Measurements from ENCODE around the gene AFF3.

DNA sequence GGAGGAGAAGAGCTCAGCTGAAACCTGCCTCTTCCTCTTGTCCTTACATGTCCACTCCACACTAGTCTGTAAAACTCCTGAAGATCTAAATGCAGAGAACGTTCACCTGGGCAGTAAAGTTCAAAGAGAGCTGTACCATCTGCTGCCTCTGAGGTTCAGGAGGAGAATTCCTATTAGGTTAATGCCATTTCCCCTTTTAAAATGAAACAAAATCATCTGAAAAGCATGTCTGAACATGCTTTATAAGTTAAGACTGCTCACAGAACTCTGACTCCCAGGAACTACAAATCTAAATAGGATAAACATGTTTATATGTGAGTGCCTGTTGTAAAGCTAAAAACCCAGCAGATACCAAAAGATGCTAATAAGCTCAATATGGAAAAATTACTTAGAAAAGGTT is 164.4 kb downstream of the AFF3 start:
- TF ChIP-seq, protein P1, sequence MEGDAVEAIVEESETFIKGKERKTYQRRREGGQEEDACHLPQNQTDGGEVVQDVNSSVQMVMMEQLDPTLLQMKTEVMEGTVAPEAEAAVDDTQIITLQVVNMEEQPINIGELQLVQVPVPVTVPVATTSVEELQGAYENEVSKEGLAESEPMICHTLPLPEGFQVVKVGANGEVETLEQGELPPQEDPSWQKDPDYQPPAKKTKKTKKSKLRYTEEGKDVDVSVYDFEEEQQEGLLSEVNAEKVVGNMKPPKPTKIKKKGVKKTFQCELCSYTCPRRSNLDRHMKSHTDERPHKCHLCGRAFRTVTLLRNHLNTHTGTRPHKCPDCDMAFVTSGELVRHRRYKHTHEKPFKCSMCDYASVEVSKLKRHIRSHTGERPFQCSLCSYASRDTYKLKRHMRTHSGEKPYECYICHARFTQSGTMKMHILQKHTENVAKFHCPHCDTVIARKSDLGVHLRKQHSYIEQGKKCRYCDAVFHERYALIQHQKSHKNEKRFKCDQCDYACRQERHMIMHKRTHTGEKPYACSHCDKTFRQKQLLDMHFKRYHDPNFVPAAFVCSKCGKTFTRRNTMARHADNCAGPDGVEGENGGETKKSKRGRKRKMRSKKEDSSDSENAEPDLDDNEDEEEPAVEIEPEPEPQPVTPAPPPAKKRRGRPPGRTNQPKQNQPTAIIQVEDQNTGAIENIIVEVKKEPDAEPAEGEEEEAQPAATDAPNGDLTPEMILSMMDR (conservative IDR thresholded peaks at IDR 0.05), result no peak
- no peak for TF ChIP-seq EZH2 (IDR thresholded peaks at IDR 0.05; ENCODE audit: low read depth)

All from PC-9 (cell line).